Caco-2 (cell line): ENCODE data around the gene HBG2. TPM values are rescaled to one million over a fixed set of nuclear protein-coding genes. Genes with fewer than 3 reads are reported as not detected.

Experiments
- BruUV-seq: library from RNA; stranded (reverse); fragments of 400-500 nt; replicated peaks from 2 replicates; lab custom pipeline; 2021; lab: Mats Ljungman, UMichigan
- CTCF ChIA-PET: fragments of 300-600 bp; sonication (Branson Sonifier 250); formaldehyde crosslinking; loops from one replicate; lab custom pipeline; 2022; ENCODE audit warnings: antibody characterized with exemption; lab: Charles Lee
- POLR2A ChIA-PET: fragments of 300-600 bp; sonication (Branson Sonifier 250); formaldehyde crosslinking; loops from one replicate; lab custom pipeline; 2022; ENCODE audit warnings: antibody characterized with exemption; lab: Charles Lee
- DNase-seq, 2 experiments: peaks; one replicate each; pipeline versions ENCODE4 v3.0.0 to v3.0.0-alpha.2; 2020 to 2022
- H3K27me3 ChIP-seq: replicated peaks from 2 replicates; pipeline ENCODE4 v1.6.0; 2011; ENCODE audit warnings: low read length; ENCODE audit not compliant: control insufficient read depth, insufficient read depth
- H3K36me3 ChIP-seq: 2 replicates; pipeline ENCODE4 v1.5.1; 2011; ENCODE audit warnings: low read length; ENCODE audit not compliant: control insufficient read depth, insufficient read depth
- H3K4me1 ChIP-seq: fragments of 250-450 bp; sonication (Bioruptor Pico); 2 replicates; pipeline ENCODE4 v1.5.1; 2020; ENCODE audit warnings: mild to moderate bottlenecking
- H3K4me3 ChIP-seq: 2 replicates; pipeline ENCODE4 v1.5.1; 2011; ENCODE audit warnings: low read depth, mild to moderate bottlenecking, control low read depth, low read length
- H3K9me3 ChIP-seq: fragments of 250-450 bp; sonication (Bioruptor Pico); 2 replicates; pipeline ENCODE4 v1.5.1; 2020; ENCODE audit warnings: mild to moderate bottlenecking, moderate library complexity
- H3K27ac Mint-ChIP-seq: one replicate; pipeline ENCODE4 v1.8.0; 2022; ENCODE audit warnings: mixed read lengths; ENCODE audit not compliant: unreplicated experiment
- H3K27me3 Mint-ChIP-seq: one replicate; pipeline ENCODE4 v1.8.0; 2022; ENCODE audit warnings: mixed read lengths; ENCODE audit not compliant: insufficient read depth, unreplicated experiment
- H3K36me3 Mint-ChIP-seq: one replicate; pipeline ENCODE4 v1.8.0; 2022; ENCODE audit warnings: mild to moderate bottlenecking, mixed read lengths; ENCODE audit not compliant: insufficient read depth, unreplicated experiment
- H3K4me1 Mint-ChIP-seq: one replicate; pipeline ENCODE4 v1.8.0; 2022; ENCODE audit warnings: low read depth, mixed read lengths; ENCODE audit not compliant: unreplicated experiment
- H3K4me3 Mint-ChIP-seq: one replicate; pipeline ENCODE4 v1.8.0; 2022; ENCODE audit warnings: mild to moderate bottlenecking, moderate library complexity, mixed read lengths; ENCODE audit not compliant: unreplicated experiment
- H3K9me3 Mint-ChIP-seq: one replicate; pipeline ENCODE4 v1.8.0; 2022; ENCODE audit warnings: mixed read lengths; ENCODE audit not compliant: unreplicated experiment
- CTCF ChIP-seq, 2 experiments: fragments of 200-600 bp in 1 of 2; IDR thresholded peaks; 1 replicate in 1 of 2; 2 replicates in 1 of 2; pipeline versions ENCODE4 v1.5.1 to v1.8.0; 2011 to 2022; ENCODE audit warnings: antibody characterized with exemption in 1 of 2, control low read depth in 1 of 2, inconsistent platforms in 1 of 2, low read depth in 1 of 2, low read length in 1 of 2, mild to moderate bottlenecking in 1 of 2, moderate library complexity in 1 of 2; ENCODE audit not compliant: insufficient read depth in 1 of 2, severe bottlenecking in 1 of 2, unreplicated experiment in 1 of 2
- intact Hi-C: fragments of 100-400 bp; cut with micrococcal nuclease; formaldehyde crosslinking; loops from one replicate; pipeline ENCODE4 v1.10.0; 2022; ENCODE audit not compliant: unreplicated experiment
- total RNA-seq: library from RNA; stranded (reverse); gene quantifications from 2 replicates; pipeline ENCODE4 v1.2.3, GENCODE V29; 2022

HBG2 gene
- total RNA-seq, 1 experiment from 2014 or later = not detected

- no peaks in the 10 kb centered on the region for H3K4me1 ChIP-seq
- no peaks in the 10 kb centered on the region for H3K9me3 ChIP-seq
- intact Hi-C loops = no loop called here
- POLR2A ChIA-PET = no interaction called here
- Mint-ChIP-seq H3K27me3 (peaks cover 24% of the 10 kb centered on the region), H3K9me3 (no peaks in the 10 kb centered on the region), H3K36me3 (no peaks in the 10 kb centered on the region), H3K4me3 (no peak overlapping the region), H3K27ac (no peak overlapping the region), H3K4me1 (no peaks in the 10 kb centered on the region)
- no peak for TF ChIP-seq CTCF (IDR thresholded peaks at IDR 0.05; ENCODE audit: insufficient read depth in 1 of 2, low read depth in 1 of 2, low read length in 1 of 2, severe bottlenecking in 1 of 2, unreplicated experiment in 1 of 2)
- DNase-seq = no peak
- H3K27me3 ChIP-seq = no peaks in the 10 kb centered on the region
- BruUV-seq = no TSS peak
- CTCF ChIA-PET = no interaction called here
- no peak overlapping the region for H3K4me3 ChIP-seq
- H3K36me3 ChIP-seq = no peaks in the 10 kb centered on the region
Observed at GRCh38 chr11:5246772-5247471, 7.7 kb downstream of the HBG2 start.

- CTCF ChIA-PET = no interaction called here
- H3K27me3 Mint-ChIP-seq = peaks cover 20% of the 10 kb centered on the region
Observed at GRCh38 chr11:5245155-5245554, 9.4 kb downstream of the HBG2 start.

GRCh38 chr11:5243816-5244180, 10.8 kb downstream of the HBG2 start:
- intact Hi-C loops = no loop called here
- no peaks in the 10 kb centered on the region for H3K9me3 Mint-ChIP-seq
- no peaks in the 10 kb centered on the region for H3K36me3 Mint-ChIP-seq
- Histone ChIP-seq H3K4me3 (no peak overlapping the region), H3K4me1 (no peaks in the 10 kb centered on the region), H3K9me3 (no peaks in the 10 kb centered on the region), H3K36me3 (no peaks in the 10 kb centered on the region), H3K27me3 (no peaks in the 10 kb centered on the region)
- ChIA-PET CTCF (no interaction called here), POLR2A (no interaction called here)
- BruUV-seq = no TSS peak
- no peak overlapping the region for H3K27ac Mint-ChIP-seq
- peaks cover 20% of the 10 kb centered on the region for H3K27me3 Mint-ChIP-seq
- no peaks in the 10 kb centered on the region for H3K4me1 Mint-ChIP-seq
- TF ChIP-seq CTCF (IDR thresholded peaks at IDR 0.05; ENCODE audit: insufficient read depth in 1 of 2, low read depth in 1 of 2, low read length in 1 of 2, severe bottlenecking in 1 of 2, unreplicated experiment in 1 of 2) = no peak
- no peak overlapping the region for H3K4me3 Mint-ChIP-seq
- DNase-seq = no peak

More at GRCh38 chr11:5245155-5245554, 9.4 kb downstream of the HBG2 start:
- Histone ChIP-seq H3K27me3 (no peaks in the 10 kb centered on the region), H3K36me3 (no peaks in the 10 kb centered on the region), H3K4me3 (no peak overlapping the region), H3K4me1 (no peaks in the 10 kb centered on the region), H3K9me3 (no peaks in the 10 kb centered on the region)
- no TSS peak for BruUV-seq
- H3K27ac Mint-ChIP-seq = no peak overlapping the region
- no peak overlapping the region for H3K4me3 Mint-ChIP-seq
- POLR2A ChIA-PET = no interaction called here
- no peak for TF ChIP-seq CTCF (IDR thresholded peaks at IDR 0.05; ENCODE audit: insufficient read depth in 1 of 2, low read depth in 1 of 2, low read length in 1 of 2, severe bottlenecking in 1 of 2, unreplicated experiment in 1 of 2)
- no peak for DNase-seq
- no peaks in the 10 kb centered on the region for H3K4me1 Mint-ChIP-seq
- H3K9me3 Mint-ChIP-seq = no peaks in the 10 kb centered on the region
- no peaks in the 10 kb centered on the region for H3K36me3 Mint-ChIP-seq
- intact Hi-C loops = no loop called here
